ENCODE measurements around the gene ZNF286A.
"Not testable (repeated sequence)": the region's sequence is repeated elsewhere in the genome, so short reads cannot be mapped to it uniquely, and the experiment has no call there.

Gene ZNF286A

GRCh38 chr17:15704239-15704638, 4.7 kb downstream of the ZNF286A start:
- not testable (repeated sequence) for DNase-seq

- not testable (repeated sequence) for DNase-seq
These were observed 5.3 kb downstream of the ZNF286A start for GRCh38 chr17:15704813-15705212.

GRCh38 chr17:15708879-15709278, 9.3 kb downstream of the ZNF286A start:
- DNase-seq = not testable (repeated sequence)

DNA sequence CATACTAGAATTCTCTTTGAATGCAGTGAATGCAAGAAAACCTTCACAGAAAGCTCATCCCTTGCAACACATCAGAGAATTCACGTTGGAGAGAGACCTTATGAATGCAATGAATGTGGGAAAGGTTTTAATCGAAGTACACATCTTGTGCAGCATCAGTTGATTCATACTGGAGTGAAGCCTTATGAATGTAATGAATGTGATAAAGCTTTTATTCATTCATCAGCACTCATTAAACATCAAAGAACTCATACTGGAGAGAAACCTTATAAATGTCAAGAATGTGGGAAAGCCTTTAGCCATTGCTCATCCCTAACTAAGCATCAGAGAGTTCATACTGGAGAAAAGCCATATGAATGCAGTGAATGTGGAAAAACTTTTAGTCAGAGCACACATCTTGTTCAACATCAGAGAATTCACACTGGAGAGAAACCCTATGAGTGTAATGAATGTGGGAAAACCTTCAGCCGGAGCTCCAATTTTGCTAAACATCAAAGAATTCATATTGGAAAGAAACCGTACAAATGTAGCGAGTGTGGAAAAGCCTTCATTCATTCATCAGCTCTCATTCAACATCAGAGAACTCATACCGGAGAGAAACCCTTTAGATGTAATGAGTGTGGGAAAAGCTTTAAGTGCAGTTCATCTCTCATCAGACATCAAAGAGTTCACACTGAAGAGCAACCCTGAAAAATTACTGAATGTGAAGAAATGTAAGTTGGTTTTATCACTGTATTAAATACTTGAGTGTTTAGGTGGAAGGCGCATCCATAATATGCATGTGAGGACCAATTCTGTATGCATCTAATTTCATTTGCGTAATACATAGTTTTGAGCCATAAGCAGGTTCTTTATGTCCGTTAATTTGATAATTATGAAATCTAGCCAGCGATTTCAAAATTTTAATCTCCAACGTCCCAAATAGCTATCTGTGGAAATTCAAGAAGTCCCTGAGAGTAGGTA, 17.3 kb downstream of the ZNF286A start:
- not testable (repeated sequence) for DNase-seq

DNA sequence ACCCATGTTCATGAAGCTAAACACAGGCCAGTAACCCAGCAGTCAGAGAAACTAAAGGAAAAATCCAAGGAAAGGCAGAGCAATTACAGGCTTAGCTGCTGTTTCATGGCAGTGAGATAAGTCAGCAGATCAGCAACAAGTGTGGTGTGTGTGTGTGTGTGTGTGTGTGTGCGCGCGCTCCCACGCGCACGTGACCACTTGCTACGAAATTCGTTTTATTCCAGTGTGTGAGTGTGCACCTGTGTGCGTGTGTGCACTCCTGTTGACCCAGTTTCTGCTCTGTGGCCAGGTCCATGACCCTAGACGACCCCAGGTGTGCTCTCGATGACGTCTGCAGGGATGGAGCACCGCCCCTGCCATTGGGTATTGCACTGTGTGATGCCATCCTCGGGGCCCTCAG, 31.0 kb downstream of the ZNF286A start:
- not testable (repeated sequence) for DNase-seq

GRCh38 chr17:15731900-15732299, 32.3 kb downstream of the ZNF286A start, which contains the start of gene TBC1D26:
TSS of gene TBC1D26 (plus strand) at chr17:15732283. CDS start at chr17:15735349, 3,066 bp downstream.
- not testable (repeated sequence) for DNase-seq

DNA sequence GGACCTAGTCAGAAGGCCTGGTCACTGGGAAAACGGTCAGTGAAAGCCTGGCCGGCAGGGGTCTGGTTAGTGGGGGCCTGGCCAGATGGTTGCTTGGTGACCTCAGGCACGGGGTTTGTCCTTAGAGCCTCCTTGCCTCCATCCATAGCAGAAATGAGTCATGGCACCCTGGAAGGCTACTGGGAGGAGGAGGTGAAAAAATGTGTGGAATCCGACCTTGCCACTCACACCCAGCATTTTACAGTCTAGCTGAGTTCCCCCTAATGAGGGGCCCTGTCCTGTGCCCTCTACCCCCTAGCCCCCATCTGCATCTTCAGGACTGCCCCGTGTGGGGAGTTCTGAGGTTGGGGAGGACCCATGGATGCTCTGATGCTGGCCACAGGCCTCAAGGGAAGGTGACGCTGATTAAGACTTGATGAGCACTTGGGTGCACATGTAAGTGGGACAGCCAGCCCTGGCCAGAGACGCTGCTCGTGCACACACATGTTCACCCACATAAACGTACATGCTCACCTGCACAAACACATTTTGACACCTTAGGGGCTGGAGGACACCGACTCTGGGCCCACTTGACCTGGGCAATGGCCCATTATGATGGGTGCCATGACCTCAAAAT, 33.7 kb downstream of the ZNF286A start:
- DNase-seq = not testable (repeated sequence)

DNA sequence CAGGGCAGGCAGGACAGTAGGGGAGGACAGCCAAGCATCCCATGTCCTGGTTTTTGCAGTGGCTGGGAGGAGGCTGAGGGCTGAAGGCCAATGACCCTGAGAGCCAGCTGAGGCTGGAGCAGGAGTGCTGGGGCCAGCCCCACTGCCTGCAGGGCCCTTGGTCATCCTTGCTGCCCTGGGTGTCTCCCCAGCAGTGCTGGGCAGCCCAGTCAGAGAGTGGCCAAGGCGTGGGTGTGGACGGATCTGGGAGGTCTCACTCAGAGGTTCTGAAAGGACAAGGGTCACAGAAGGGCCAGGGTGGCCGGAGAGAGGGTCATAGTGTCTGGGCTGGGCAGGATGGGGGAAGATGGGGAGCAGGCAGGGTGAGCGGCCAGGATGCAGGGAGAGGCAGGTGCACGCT, 37.0 kb downstream of the ZNF286A start:
- not testable (repeated sequence) for DNase-seq

DNA sequence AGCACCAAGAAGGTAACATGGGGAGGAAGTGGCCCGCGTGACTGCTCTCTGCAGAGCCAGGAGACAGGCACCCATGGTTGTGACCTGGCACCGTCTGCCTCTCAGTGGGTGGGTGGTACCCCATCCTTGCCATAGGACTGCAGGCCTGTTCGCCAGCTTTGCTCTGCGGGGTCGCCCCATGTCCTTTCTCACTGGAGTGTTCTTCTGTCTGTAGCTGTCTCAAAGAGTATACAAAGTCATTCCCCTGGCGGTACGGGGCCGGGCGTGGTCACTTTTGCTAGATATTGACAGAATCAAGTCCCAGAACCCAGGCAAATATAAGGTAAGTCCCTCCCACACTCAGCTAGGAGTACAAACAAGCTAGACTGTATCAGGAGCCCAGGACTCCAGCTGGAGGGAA, 38.5 kb downstream of the ZNF286A start:
- DNase-seq = no peak

GRCh38 chr17:15739259-15739658, 39.7 kb downstream of the ZNF286A start:
- not testable (repeated sequence) for DNase-seq

DNA sequence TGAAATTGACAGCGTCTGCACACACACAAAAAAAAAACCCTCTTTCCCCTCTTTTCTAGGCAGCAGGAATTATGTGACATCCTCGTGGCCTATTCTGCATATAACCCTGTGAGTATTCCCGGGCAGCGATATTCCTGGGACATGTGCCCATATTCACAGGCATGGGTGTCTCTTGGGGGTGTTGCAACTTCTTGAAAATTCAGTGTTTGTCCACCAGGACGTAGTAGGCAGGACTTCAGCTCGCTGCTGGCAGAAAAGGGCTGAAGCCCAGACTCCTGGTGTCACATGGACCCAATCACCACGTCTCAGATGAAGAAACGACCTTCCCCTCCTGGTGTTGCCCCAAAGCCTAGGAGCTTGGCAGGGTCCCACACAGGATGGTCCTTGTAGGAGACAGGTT, 40.5 kb downstream of the ZNF286A start:
- not testable (repeated sequence) for DNase-seq

GRCh38 chr17:15740570-15741120, 41.1 kb downstream of the ZNF286A start:
- no peak for DNase-seq

GRCh38 chr17:15741624-15742023, 42.1 kb downstream of the ZNF286A start:
- DNase-seq = no peak

DNA sequence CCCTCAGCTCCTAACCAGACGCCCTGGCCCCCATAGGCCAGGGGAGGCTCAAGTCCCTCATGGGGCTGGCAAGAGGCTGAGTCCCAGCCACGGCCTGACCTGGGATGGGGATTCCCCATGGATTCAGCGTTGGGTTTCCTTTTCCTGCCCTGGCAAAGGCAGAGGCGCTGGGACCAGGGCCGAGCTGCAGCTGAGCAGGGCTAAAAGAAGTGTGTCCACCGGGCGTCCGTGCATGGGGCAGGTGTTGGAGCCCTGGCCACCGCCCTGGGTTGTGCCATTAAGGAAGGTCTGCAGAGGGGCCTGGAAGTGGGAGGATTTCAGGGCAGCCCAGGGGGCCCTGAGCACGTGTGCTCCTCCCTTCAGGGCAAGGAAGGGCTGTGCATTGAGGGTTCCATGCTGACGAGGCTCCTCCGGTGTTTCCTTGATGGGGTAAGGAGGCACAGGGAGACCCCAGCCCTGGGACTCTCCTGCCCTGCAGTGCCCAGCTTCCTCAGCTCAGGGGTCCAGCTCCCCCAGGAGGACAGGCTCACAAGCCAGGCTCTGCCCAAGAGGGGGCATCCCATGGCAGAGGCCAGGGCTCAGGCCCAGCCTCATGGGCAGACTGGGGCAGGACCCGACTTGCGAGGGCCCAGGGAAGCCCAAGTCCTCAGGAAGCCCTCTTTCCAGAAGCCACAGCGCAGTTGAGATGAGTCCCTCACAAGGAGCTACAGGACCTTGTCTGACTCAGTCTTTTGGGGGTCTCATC, 42.7 kb downstream of the ZNF286A start:
- no peak for DNase-seq

DNA sequence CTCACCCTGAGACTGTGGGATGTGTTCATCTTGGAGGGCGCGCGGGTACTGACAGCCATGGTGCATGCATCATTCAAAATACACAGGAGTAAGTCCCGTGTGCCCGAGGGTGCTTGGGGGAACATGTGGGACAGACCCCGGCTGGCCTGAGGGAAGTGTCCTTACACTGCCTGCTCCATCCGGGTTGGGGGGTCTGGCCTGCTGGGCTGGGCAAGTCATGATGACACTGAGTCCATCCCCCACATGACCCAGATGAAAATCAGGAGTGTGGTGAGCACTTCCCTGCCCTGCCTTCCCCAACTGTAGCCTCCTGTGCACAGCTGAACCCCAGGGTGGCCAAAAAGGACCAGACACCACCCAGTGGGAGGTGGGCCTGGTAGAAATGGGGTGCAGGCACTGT, 43.4 kb downstream of the ZNF286A start:
- no peak for DNase-seq

GRCh38 chr17:15744074-15744676, 44.6 kb downstream of the ZNF286A start:
- no peak for DNase-seq

DNA sequence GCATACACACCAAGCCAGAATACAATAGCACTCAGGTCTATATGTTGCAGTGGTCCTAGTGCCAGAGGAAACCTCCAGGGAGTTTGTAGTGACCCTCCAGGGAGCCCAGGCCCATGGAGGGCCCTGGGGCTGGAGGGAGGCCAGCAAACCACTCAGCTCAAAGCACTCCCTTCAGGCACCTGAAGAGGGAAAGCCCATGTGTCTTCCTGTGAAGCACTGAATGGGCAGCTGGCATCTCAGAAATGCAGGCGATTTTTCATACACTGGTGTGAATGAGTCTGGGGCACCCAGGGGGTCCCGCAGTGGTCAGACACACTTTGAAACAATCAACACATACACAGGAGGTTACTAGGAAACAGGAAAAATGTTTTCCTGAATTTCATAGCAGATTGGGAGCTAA, 45.3 kb downstream of the ZNF286A start:
- DNase-seq = peak; percentile 80

DNA sequence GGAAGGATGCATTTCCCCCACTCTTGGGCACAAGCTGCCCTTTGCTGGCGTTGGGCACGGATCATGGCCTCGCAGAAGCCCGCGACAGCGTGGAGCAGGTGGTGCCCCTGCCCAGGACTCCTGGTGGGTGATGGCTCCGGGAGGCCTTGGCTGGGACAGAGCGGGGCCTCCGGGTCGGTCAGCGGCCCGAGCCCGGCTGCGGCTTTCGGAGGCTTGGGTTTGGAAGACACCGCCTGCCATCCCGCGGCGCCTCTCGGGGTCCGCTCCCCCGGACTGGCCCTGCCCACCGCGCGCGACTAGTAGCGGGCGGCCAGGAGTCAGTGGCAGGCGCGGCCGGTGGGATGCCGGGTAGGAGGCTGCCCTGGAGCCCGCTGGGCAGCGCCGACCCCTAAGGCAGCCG, 49.9 kb downstream of the ZNF286A start:
- not testable (repeated sequence) for DNase-seq

DNA sequence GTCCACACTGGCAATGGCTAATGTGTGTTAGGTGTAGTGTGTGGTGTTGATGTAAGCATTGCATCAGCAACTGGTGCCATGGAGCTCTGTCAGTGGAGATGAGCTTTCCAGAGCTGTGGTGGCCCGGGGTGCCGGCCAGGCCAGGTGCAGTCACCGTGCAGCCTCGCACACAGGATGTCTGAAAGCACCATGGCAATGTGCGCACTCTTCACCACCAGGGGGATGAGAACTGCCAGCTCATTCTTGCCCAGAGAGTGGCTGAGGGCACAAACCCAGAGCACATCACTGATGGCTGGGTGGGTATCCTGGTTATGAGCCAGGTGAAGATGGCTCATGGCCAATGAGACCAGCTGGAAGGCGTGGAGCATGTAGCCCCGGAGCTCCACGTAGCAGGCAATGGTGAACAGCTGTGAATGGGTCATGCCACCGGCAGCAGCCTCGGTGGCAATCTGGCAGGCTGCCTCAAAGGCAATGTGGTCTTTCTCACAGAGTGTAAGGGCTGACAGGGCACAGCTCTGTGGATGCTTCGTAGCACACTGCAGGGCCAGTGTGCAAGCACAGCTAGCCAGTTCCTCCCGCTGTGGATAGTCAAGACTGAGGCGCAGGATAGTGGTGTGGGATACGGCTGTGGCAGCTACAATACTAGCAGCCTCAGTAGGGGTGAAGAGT, 69.4 kb downstream of the ZNF286A start:
- peak; percentile 78 for DNase-seq

All from NCI-H1105 treated with DMSO at 0.1 percent for 48 hours (cell line).